GM12878 (cell line): ENCODE measurements around the gene SUN5.

Experiments used
- EP300 ChIP-seq, 2 experiments: fragments of 150-350 bp in 1 of 2; IDR thresholded peaks; 2 replicates each; pipeline ENCODE4 v1.6.1; 2011 to 2012; ENCODE audit warnings: low read depth in 2 of 2, low read length in 2 of 2, borderline replicate concordance in 1 of 2, improper control_type of control experiment in 1 of 2, inconsistent platforms in 1 of 2; ENCODE audit not compliant: control insufficient read depth in 1 of 2
- KAT2A ChIP-seq: conservative IDR thresholded peaks from 2 replicates; pipeline ENCODE4 v1.6.1; 2011; ENCODE audit warnings: low read depth, low read length; ENCODE audit not compliant: control insufficient read depth
- MXI1 ChIP-seq: fragments of 150-350 bp; IDR thresholded peaks from 2 replicates; pipeline ENCODE4 v1.6.1; 2011; ENCODE audit warnings: low read depth, mild to moderate bottlenecking, inconsistent platforms, low read length, improper control_type of control experiment
- NBN ChIP-seq: fragments of 450-650 bp; IDR thresholded peaks from 2 replicates; pipeline ENCODE4 v1.6.1; 2016
- NFXL1 ChIP-seq: fragments of 450-650 bp; IDR thresholded peaks from 2 replicates; pipeline ENCODE4 v1.6.1; 2017; ENCODE audit warnings: antibody characterized with exemption, mild to moderate bottlenecking, borderline replicate concordance
- POLR2A ChIP-seq: IDR thresholded peaks from 2 replicates; pipeline ENCODE4 v1.6.1; 2011; ENCODE audit warnings: low read depth, mild to moderate bottlenecking, low read length
- RAD21 ChIP-seq: IDR thresholded peaks from 2 replicates; pipeline ENCODE4 v1.6.1; 2011; ENCODE audit warnings: mild to moderate bottlenecking, low read depth, low read length, moderate library complexity; ENCODE audit not compliant: insufficient read depth
- REST ChIP-seq: IDR thresholded peaks from 2 replicates; pipeline ENCODE4 v1.6.1; 2012; ENCODE audit warnings: mild to moderate bottlenecking, low read depth, low read length
- TAF1 ChIP-seq: IDR thresholded peaks from 2 replicates; pipeline ENCODE4 v1.6.1; 2011; ENCODE audit warnings: mild to moderate bottlenecking, low read depth, low read length, borderline replicate concordance
- ZNF687 ChIP-seq: fragments of 450-650 bp; IDR thresholded peaks from 2 replicates; pipeline ENCODE4 v1.6.1; 2017; ENCODE audit warnings: mild to moderate bottlenecking, moderate library complexity
- ZZZ3 ChIP-seq: IDR thresholded peaks from 2 replicates; pipeline ENCODE4 v1.6.1; 2011; ENCODE audit warnings: low read depth; ENCODE audit not compliant: control insufficient read depth, insufficient read length
- TF ChIP-seq, protein P1 (sequence below): IDR thresholded peaks from 2 replicates; pipeline ENCODE4 v1.6.1; 2012; ENCODE audit warnings: low read depth, low read length, improper control_type of control experiment
- TF ChIP-seq, protein P2 (sequence below), 3 experiments: IDR thresholded peaks in 2 of 3; conservative IDR thresholded peaks in 1 of 3; 2 replicates each; pipeline ENCODE4 v1.5.1; 2011; ENCODE audit warnings: low read depth in 3 of 3, low read length in 3 of 3, mild to moderate bottlenecking in 3 of 3, control low read depth in 2 of 3, moderate library complexity in 2 of 3, inconsistent platforms in 1 of 3, mixed read lengths in 1 of 3; ENCODE audit not compliant: control insufficient read depth in 2 of 3, insufficient read depth in 1 of 3; ENCODE audit errors: extremely low read depth in 1 of 3
- TF ChIP-seq, protein P3 (sequence below): IDR thresholded peaks from 2 replicates; pipeline ENCODE4 v1.6.1; 2012; ENCODE audit warnings: low read length, inconsistent platforms

DNA sequence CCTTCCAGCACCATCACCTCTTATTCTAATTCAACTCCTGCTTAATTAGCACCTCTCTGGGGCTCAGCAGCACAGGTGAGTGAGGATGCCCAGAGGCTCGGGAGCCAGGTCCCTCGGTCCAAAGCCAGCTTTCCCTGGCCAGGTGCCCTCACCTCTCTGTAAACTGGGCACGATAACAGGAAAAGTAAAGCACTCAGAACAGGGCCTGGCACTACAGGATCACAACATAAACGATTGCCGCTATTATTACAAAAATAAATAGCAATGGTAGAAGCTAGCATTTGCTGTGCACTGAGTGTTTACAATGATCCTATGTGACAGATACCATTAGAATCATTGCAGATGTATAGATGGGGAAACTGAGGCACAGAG, 5.9 kb upstream of the SUN5 start:
- TF ChIP-seq TAF1, result no peak
- TF ChIP-seq ZNF687, result no peak
- TF ChIP-seq, protein P1, sequence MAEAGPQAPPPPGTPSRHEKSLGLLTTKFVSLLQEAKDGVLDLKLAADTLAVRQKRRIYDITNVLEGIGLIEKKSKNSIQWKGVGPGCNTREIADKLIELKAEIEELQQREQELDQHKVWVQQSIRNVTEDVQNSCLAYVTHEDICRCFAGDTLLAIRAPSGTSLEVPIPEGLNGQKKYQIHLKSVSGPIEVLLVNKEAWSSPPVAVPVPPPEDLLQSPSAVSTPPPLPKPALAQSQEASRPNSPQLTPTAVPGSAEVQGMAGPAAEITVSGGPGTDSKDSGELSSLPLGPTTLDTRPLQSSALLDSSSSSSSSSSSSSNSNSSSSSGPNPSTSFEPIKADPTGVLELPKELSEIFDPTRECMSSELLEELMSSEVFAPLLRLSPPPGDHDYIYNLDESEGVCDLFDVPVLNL, result no peak
- no peak for TF ChIP-seq NFXL1
- TF ChIP-seq, protein P2, sequence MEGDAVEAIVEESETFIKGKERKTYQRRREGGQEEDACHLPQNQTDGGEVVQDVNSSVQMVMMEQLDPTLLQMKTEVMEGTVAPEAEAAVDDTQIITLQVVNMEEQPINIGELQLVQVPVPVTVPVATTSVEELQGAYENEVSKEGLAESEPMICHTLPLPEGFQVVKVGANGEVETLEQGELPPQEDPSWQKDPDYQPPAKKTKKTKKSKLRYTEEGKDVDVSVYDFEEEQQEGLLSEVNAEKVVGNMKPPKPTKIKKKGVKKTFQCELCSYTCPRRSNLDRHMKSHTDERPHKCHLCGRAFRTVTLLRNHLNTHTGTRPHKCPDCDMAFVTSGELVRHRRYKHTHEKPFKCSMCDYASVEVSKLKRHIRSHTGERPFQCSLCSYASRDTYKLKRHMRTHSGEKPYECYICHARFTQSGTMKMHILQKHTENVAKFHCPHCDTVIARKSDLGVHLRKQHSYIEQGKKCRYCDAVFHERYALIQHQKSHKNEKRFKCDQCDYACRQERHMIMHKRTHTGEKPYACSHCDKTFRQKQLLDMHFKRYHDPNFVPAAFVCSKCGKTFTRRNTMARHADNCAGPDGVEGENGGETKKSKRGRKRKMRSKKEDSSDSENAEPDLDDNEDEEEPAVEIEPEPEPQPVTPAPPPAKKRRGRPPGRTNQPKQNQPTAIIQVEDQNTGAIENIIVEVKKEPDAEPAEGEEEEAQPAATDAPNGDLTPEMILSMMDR (IDR thresholded peaks at IDR 0.05 in 2 of 3, conservative IDR thresholded peaks at IDR 0.05 in 1 of 3; ENCODE audit: control insufficient read depth in 2 of 3, extremely low read depth in 1 of 3, insufficient read depth in 1 of 3, low read depth in 3 of 3, low read length in 3 of 3), result no peak
- no peak for TF ChIP-seq KAT2A
- TF ChIP-seq MXI1, result no peak
- TF ChIP-seq EP300 (IDR thresholded peaks at IDR 0.05; ENCODE audit: borderline replicate concordance in 1 of 2, control insufficient read depth in 1 of 2, low read depth in 2 of 2, low read length in 2 of 2), result no peak
- no peak for TF ChIP-seq REST
- TF ChIP-seq, protein P3, sequence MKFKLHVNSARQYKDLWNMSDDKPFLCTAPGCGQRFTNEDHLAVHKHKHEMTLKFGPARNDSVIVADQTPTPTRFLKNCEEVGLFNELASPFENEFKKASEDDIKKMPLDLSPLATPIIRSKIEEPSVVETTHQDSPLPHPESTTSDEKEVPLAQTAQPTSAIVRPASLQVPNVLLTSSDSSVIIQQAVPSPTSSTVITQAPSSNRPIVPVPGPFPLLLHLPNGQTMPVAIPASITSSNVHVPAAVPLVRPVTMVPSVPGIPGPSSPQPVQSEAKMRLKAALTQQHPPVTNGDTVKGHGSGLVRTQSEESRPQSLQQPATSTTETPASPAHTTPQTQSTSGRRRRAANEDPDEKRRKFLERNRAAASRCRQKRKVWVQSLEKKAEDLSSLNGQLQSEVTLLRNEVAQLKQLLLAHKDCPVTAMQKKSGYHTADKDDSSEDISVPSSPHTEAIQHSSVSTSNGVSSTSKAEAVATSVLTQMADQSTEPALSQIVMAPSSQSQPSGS, result no peak
- TF ChIP-seq ZZZ3, result no peak
- no peak for TF ChIP-seq POLR2A
- no peak for TF ChIP-seq RAD21
- no peak for TF ChIP-seq NBN
